Brain microvascular endothelial cell (primary cell): ENCODE results near the gene IKZF2.

Source experiments
- DNase-seq: peaks from one replicate; pipeline ENCODE4 v3.0.0-alpha.2; 2020
- H3K27ac ChIP-seq: fragments of 250-450 bp; sonication (Bioruptor Pico); 2 replicates; pipeline ENCODE4 v1.5.1; 2020; ENCODE audit warnings: mild to moderate bottlenecking, moderate library complexity
- H3K27me3 ChIP-seq: fragments of 250-450 bp; sonication (Bioruptor Pico); replicated peaks from 2 replicates; pipeline ENCODE4 v1.5.1; 2020; ENCODE audit warnings: mild to moderate bottlenecking
- H3K36me3 ChIP-seq: fragments of 250-450 bp; sonication (Bioruptor Pico); replicated peaks from 2 replicates; pipeline ENCODE4 v1.5.1; 2020; ENCODE audit warnings: mild to moderate bottlenecking
- H3K4me3 ChIP-seq: 2 replicates; pipeline ENCODE4 v1.5.1; 2011; ENCODE audit warnings: low read depth, mild to moderate bottlenecking, control low read depth, low read length, moderate library complexity
- CTCF ChIP-seq: IDR thresholded peaks from 2 replicates; pipeline ENCODE4 v1.5.1; 2011; ENCODE audit warnings: low read depth, mild to moderate bottlenecking, moderate library complexity, low read length, control low read depth, inconsistent platforms; ENCODE audit errors: missing control alignments
- in situ Hi-C: cut with HindIII; loops from 2 replicates; pipeline ENCODE4 v1.10.0; 2017; ENCODE audit warnings: low sequenced_read_pairs, low pct_ligation_motif_present

The IKZF2 gene

GRCh38 chr2:212956665-212957607, 194.5 kb downstream of the IKZF2 start:
- DNase-seq, result no peak
- Histone ChIP-seq H3K4me3 (no peak overlapping the region), H3K27me3 (no peaks in the 10 kb centered on the region), H3K36me3 (no peaks in the 10 kb centered on the region), H3K27ac (no peak overlapping the region)
- no peak for TF ChIP-seq CTCF
- in situ Hi-C loops, result no loop called here

GRCh38 chr2:212953170-212953920, 198.1 kb downstream of the IKZF2 start:
- H3K4me3 ChIP-seq, result no peak overlapping the region
- in situ Hi-C loops, result no loop called here
- H3K36me3 ChIP-seq, result no peaks in the 10 kb centered on the region
- no peak overlapping the region for H3K27ac ChIP-seq
- no peak for TF ChIP-seq CTCF
- DNase-seq, result no peak
- no peaks in the 10 kb centered on the region for H3K27me3 ChIP-seq

GRCh38 chr2:212949786-212950185, 201.6 kb downstream of the IKZF2 start:
- no peak for DNase-seq
- TF ChIP-seq CTCF, result no peak
- in situ Hi-C loops, result no loop called here
- H3K27ac ChIP-seq, result no peak overlapping the region
- no peaks in the 10 kb centered on the region for H3K36me3 ChIP-seq
- H3K27me3 ChIP-seq, result no peaks in the 10 kb centered on the region
- H3K4me3 ChIP-seq, result no peak overlapping the region
